Measurements from ENCODE around the gene GRIK4. TPM values are rescaled to one million over a fixed set of nuclear protein-coding genes. Genes with fewer than 3 reads are reported as not detected.

Gene GRIK4
- total and polyA plus RNA-seq, 2 experiments from 2014 or later, result 0.28 to 0.45 TPM

DNA sequence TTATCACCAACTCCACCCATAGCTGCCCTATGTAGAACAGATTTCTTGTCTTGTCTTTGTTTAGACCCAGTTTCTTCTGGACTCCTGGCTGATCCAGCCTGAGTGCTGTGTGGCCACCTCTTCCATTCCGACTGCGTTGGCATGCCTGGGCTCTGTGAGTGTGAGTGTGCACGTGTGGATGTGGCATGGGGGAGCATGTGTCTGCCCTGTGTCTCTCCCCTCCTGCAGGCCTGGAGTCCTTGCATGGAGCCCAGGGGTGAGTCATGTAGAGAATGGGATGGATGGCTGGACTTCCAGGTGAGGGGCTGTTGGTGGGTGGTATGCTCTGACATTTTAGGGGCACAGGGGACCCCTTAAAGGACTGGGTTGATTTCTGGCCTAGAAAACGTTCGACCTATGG lies 194.7 kb downstream of the GRIK4 start:
- no peaks in the 10 kb centered on the region for H3K4me1 ChIP-seq (ENCODE audit: low read depth)
- no peaks in the 10 kb centered on the region for H3K9me3 ChIP-seq (ENCODE audit: low read depth)
- TF ChIP-seq, protein P1, sequence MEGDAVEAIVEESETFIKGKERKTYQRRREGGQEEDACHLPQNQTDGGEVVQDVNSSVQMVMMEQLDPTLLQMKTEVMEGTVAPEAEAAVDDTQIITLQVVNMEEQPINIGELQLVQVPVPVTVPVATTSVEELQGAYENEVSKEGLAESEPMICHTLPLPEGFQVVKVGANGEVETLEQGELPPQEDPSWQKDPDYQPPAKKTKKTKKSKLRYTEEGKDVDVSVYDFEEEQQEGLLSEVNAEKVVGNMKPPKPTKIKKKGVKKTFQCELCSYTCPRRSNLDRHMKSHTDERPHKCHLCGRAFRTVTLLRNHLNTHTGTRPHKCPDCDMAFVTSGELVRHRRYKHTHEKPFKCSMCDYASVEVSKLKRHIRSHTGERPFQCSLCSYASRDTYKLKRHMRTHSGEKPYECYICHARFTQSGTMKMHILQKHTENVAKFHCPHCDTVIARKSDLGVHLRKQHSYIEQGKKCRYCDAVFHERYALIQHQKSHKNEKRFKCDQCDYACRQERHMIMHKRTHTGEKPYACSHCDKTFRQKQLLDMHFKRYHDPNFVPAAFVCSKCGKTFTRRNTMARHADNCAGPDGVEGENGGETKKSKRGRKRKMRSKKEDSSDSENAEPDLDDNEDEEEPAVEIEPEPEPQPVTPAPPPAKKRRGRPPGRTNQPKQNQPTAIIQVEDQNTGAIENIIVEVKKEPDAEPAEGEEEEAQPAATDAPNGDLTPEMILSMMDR (IDR thresholded peaks at IDR 0.05; ENCODE audit: low read depth, low read length), result no peak
- no peak overlapping the region for H3K4me3 ChIP-seq
- H3K27me3 ChIP-seq, result no peaks in the 10 kb centered on the region
- no peak overlapping the region for H3K27ac ChIP-seq
- DNase-seq (ENCODE audit: low read depth in 1 of 2, low spot score in 1 of 2), result no peak
- no peaks in the 10 kb centered on the region for H3K36me3 ChIP-seq

DNA sequence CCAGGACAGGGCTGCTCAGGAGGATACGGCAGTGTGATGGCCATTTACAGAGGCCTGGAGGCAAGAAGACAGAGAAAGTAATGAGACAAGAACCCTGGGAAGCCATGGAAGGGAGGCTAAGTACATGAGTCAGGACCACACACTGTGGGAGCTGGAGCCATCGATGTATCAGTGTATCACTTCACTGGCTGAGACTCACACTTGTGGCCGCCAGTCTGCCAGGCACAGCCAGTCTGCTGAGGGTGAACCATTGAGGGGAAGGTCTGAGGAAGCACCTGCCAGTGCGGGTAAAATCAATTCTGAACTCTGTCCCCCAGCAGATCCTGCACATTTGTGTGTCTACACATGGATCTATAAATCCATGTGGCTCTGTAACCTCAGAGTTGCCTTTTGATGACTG lies 195.6 kb downstream of the GRIK4 start:
- H3K9me3 ChIP-seq (ENCODE audit: low read depth), result no peaks in the 10 kb centered on the region
- TF ChIP-seq, protein P1 (IDR thresholded peaks at IDR 0.05; ENCODE audit: low read depth, low read length), result no peak
- no peaks in the 10 kb centered on the region for H3K36me3 ChIP-seq
- no peak for DNase-seq (ENCODE audit: low read depth in 1 of 2, low spot score in 1 of 2)
- H3K27me3 ChIP-seq, result no peaks in the 10 kb centered on the region
- no peak overlapping the region for H3K4me3 ChIP-seq
- H3K4me1 ChIP-seq (ENCODE audit: low read depth), result no peaks in the 10 kb centered on the region
- H3K27ac ChIP-seq, result no peak overlapping the region

DNA sequence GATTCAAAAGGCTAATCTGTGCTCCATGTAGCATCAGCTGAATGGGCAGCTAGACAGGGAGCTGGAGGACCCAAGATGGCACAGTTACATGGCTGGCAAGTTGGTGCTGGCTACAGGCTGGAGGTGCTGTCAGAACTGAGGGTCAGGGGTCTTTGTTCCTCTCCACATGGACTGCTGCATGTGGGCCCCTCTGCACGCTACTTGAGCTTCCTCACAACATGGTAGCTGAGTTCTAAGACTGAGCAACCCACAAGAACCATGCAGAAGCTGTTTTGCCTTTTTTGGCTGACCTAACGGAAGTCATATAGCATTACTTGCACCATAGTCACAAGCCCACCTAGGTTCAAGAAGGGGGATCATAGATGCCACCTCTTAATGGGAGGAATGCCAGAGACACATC lies 196.1 kb downstream of the GRIK4 start:
- Histone ChIP-seq H3K36me3 (no peaks in the 10 kb centered on the region), H3K4me3 (no peak overlapping the region), H3K27ac (no peak overlapping the region), H3K27me3 (no peaks in the 10 kb centered on the region), H3K4me1 (ENCODE audit: low read depth) (no peaks in the 10 kb centered on the region), H3K9me3 (ENCODE audit: low read depth) (no peaks in the 10 kb centered on the region)
- TF ChIP-seq, protein P1 (IDR thresholded peaks at IDR 0.05; ENCODE audit: low read depth, low read length), result no peak
- no peak for DNase-seq (ENCODE audit: low read depth in 1 of 2, low spot score in 1 of 2)

DNA sequence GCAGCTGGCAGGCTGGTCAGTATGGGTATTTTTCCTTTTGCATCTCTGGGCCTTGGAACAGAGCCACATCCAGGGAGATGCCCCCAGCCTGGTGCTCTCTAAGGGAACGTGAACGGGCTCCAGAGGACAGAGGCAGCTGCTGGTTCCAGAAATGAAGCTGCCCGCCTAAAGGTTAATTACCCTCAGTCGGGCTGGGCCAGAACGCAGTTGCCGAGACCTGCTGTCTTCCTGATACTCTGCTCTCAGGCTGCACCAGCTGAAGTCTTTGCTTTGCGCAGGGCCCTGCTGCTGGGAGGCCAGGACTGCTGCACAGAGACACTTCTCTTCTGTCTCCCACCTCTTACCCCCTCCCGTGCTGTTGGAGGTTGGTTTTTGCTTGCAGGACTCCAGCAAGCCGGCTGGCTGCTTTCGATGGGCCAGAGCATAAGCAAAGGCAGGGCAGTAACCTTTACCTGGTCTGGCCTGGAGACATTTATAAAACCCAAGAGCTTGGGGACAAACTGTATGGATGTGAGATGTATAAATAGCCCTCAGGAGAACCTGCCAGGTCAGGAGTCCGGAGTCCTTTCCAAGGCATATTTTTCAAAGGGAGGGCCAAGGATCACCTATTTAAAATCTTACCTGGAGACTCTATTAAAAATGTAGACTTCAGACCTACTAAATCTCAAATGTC lies 197.1 kb downstream of the GRIK4 start:
- H3K4me1 ChIP-seq (ENCODE audit: low read depth), result no peaks in the 10 kb centered on the region
- no peak overlapping the region for H3K27ac ChIP-seq
- TF ChIP-seq, protein P1 (IDR thresholded peaks at IDR 0.05; ENCODE audit: low read depth, low read length), result no peak
- H3K36me3 ChIP-seq, result no peaks in the 10 kb centered on the region
- H3K4me3 ChIP-seq, result no peak overlapping the region
- DNase-seq (ENCODE audit: low read depth in 1 of 2, low spot score in 1 of 2), result no peak
- peaks cover 2% of the 10 kb centered on the region for H3K27me3 ChIP-seq
- no peaks in the 10 kb centered on the region for H3K9me3 ChIP-seq (ENCODE audit: low read depth)

DNA sequence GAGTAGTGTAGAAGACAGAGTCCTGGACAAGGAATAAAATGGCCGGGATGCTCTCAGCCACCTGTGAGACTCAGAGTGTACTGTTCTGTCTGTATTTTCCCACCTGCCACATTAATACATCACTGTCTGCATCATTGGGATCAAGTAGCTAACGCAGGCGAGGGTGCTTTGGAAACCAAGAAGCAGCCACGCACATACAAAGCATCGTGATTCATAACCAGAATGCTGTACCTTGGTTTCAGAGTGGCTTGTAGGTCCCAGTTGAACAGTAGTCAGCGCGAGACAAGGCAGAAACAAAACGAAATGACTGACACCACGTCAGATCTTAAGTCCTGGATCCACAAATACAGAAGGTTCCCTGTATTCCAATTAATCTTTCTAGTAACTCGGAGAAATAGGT lies 198.3 kb downstream of the GRIK4 start:
- no peak overlapping the region for H3K4me3 ChIP-seq
- no peaks in the 10 kb centered on the region for H3K9me3 ChIP-seq (ENCODE audit: low read depth)
- TF ChIP-seq, protein P1 (IDR thresholded peaks at IDR 0.05; ENCODE audit: low read depth, low read length), result no peak
- no peak overlapping the region for H3K27ac ChIP-seq
- no peak for DNase-seq (ENCODE audit: low read depth in 1 of 2, low spot score in 1 of 2)
- H3K27me3 ChIP-seq, result peaks cover 4% of the 10 kb centered on the region
- no peaks in the 10 kb centered on the region for H3K4me1 ChIP-seq (ENCODE audit: low read depth)
- no peaks in the 10 kb centered on the region for H3K36me3 ChIP-seq
